Measurements from ENCODE around the gene ST3GAL4. TPM values are rescaled to one million over a fixed set of nuclear protein-coding genes. Genes with fewer than 3 reads are reported as not detected.

The ST3GAL4 gene
- total RNA-seq, 2 experiments from 2014 or later = 1.6 TPM

- no peak overlapping the region for H3K27ac ChIP-seq (ENCODE audit: low read depth in 1 of 2, low read length in 2 of 2)
- TF ChIP-seq, protein P1, sequence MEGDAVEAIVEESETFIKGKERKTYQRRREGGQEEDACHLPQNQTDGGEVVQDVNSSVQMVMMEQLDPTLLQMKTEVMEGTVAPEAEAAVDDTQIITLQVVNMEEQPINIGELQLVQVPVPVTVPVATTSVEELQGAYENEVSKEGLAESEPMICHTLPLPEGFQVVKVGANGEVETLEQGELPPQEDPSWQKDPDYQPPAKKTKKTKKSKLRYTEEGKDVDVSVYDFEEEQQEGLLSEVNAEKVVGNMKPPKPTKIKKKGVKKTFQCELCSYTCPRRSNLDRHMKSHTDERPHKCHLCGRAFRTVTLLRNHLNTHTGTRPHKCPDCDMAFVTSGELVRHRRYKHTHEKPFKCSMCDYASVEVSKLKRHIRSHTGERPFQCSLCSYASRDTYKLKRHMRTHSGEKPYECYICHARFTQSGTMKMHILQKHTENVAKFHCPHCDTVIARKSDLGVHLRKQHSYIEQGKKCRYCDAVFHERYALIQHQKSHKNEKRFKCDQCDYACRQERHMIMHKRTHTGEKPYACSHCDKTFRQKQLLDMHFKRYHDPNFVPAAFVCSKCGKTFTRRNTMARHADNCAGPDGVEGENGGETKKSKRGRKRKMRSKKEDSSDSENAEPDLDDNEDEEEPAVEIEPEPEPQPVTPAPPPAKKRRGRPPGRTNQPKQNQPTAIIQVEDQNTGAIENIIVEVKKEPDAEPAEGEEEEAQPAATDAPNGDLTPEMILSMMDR (IDR thresholded peaks at IDR 0.05) = no peak
- H3K9me3 ChIP-seq (ENCODE audit: control insufficient read depth in 1 of 2, insufficient read depth in 1 of 2, low read length in 2 of 2) = no peaks in the 10 kb centered on the region
- ATAC-seq (ENCODE audit: poor library complexity) (no peak), DNase-seq (no peak)
- no peaks in the 10 kb centered on the region for H3K27me3 Mint-ChIP-seq
- peaks cover 11% of the 10 kb centered on the region for H3K4me1 ChIP-seq (ENCODE audit: insufficient read depth, low read length)
- intact Hi-C loops (cut with DNase I, micrococcal nuclease) = no loop called here
- no peaks in the 10 kb centered on the region for H3K36me3 Mint-ChIP-seq (ENCODE audit: low read depth)
- H3K27me3 ChIP-seq (ENCODE audit: control insufficient read depth in 1 of 2, insufficient read depth in 2 of 2, low read length in 2 of 2) = peaks cover 0 to 4% of the 10 kb centered on the region in 2 experiments
- no peak overlapping the region for H3K4me3 Mint-ChIP-seq
- H3K27ac Mint-ChIP-seq = no peak overlapping the region
- no peaks in the 10 kb centered on the region for H3K9me3 Mint-ChIP-seq
- ChIA-PET CTCF (interaction anchor here (1.1 kb wide), 1 partner anchor 62 kb away, joined by 3 read pairs; no protein-coding TSS in a partner anchor), POLR2A (no interaction called here)
- no peaks in the 10 kb centered on the region for H3K36me3 ChIP-seq (ENCODE audit: insufficient read depth, low read length)
- no peak overlapping the region for H3K4me3 ChIP-seq (ENCODE audit: low read length)
- H3K4me1 Mint-ChIP-seq (ENCODE audit: low read depth) = peaks cover 6% of the 10 kb centered on the region
These were observed 63.4 kb downstream of the ST3GAL4 start for GRCh38 chr11:126418887-126419286.

GRCh38 chr11:126419801-126420697, 64.6 kb downstream of the ST3GAL4 start:
- Histone ChIP-seq H3K27me3 (ENCODE audit: control insufficient read depth in 1 of 2, insufficient read depth in 2 of 2, low read length in 2 of 2) (peaks cover 0 to 4% of the 10 kb centered on the region in 2 experiments), H3K36me3 (ENCODE audit: insufficient read depth, low read length) (no peaks in the 10 kb centered on the region), H3K9me3 (ENCODE audit: control insufficient read depth in 1 of 2, insufficient read depth in 1 of 2, low read length in 2 of 2) (no peaks in the 10 kb centered on the region), H3K4me1 (ENCODE audit: insufficient read depth, low read length) (peaks cover 11% of the 10 kb centered on the region), H3K4me3 (ENCODE audit: low read length) (no peak overlapping the region), H3K27ac (ENCODE audit: low read depth in 1 of 2, low read length in 2 of 2) (no peak overlapping the region)
- Mint-ChIP-seq H3K9me3 (no peaks in the 10 kb centered on the region), H3K27ac (no peak overlapping the region), H3K36me3 (ENCODE audit: low read depth) (no peaks in the 10 kb centered on the region), H3K4me3 (no peak overlapping the region), H3K27me3 (no peaks in the 10 kb centered on the region), H3K4me1 (ENCODE audit: low read depth) (peaks cover 6% of the 10 kb centered on the region)
- ChIA-PET POLR2A (no interaction called here), CTCF (no interaction called here)
- DNase-seq = no peak
- ATAC-seq (ENCODE audit: poor library complexity) = no peak
- TF ChIP-seq, protein P1 (IDR thresholded peaks at IDR 0.05) = no peak
- intact Hi-C loops (cut with DNase I, micrococcal nuclease) = no loop called here

DNA sequence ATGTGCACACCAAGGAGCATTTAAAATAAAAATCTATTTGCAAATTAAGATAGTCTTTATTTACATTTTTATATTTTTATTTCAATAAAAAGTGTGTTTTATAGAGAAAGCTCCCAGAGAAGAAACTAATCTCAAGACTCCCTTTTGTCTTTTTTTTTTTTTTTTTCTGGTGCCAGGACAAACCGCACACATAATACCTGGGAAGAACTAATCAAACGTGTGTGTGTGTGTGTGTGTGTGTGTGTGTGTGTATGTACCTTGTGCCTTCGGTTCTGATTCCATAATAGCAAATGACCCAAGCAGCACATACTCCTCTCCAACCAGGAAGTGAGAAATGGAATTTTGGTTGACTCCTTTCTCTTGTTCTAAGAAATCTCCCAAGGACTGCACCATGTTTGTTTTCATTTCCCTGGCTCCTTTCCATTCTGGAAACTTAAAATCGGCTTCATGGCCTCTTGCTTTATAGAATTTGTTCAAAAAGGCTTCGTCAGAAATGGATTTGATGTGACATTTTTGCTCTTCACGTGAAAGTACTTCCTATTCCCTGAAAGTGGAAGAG, 65.3 kb downstream of the ST3GAL4 start:
- Mint-ChIP-seq H3K4me1 (ENCODE audit: low read depth) (peaks cover 6% of the 10 kb centered on the region), H3K27ac (no peak overlapping the region), H3K9me3 (no peaks in the 10 kb centered on the region), H3K36me3 (ENCODE audit: low read depth) (no peaks in the 10 kb centered on the region), H3K27me3 (no peaks in the 10 kb centered on the region), H3K4me3 (no peak overlapping the region)
- Histone ChIP-seq H3K4me1 (ENCODE audit: insufficient read depth, low read length) (peaks cover 10% of the 10 kb centered on the region), H3K4me3 (ENCODE audit: low read length) (no peak overlapping the region), H3K27ac (ENCODE audit: low read depth in 1 of 2, low read length in 2 of 2) (no peak overlapping the region), H3K36me3 (ENCODE audit: insufficient read depth, low read length) (no peaks in the 10 kb centered on the region), H3K27me3 (ENCODE audit: control insufficient read depth in 1 of 2, insufficient read depth in 2 of 2, low read length in 2 of 2) (peaks cover 0 to 4% of the 10 kb centered on the region in 2 experiments), H3K9me3 (ENCODE audit: control insufficient read depth in 1 of 2, insufficient read depth in 1 of 2, low read length in 2 of 2) (no peaks in the 10 kb centered on the region)
- no peak for DNase-seq
- ChIA-PET POLR2A (no interaction called here), CTCF (no interaction called here)
- intact Hi-C loops (cut with DNase I, micrococcal nuclease) = no loop called here
- no peak for ATAC-seq (ENCODE audit: poor library complexity)
- TF ChIP-seq, protein P1 (IDR thresholded peaks at IDR 0.05) = no peak
